Immature natural killer cell (primary cell): ENCODE measurements around the gene NNAT. TPM values are rescaled to one million over a fixed set of nuclear protein-coding genes. Genes with fewer than 3 reads are reported as not detected.

Experiments used
- DNase-seq, 3 donors: peaks; one replicate each; pipeline ENCODE4 v3.0.0; 2022; ENCODE audit warnings: mixed read lengths in 1 of 3
- H3K27ac Mint-ChIP-seq, 6 donors: one replicate each; pipeline ENCODE4 v1.8.0; 2020; ENCODE audit warnings: mixed read lengths in 6 of 6, mild to moderate bottlenecking in 5 of 6, inconsistent platforms in 4 of 6, moderate library complexity in 3 of 6
- H3K27me3 Mint-ChIP-seq, 3 donors: one replicate each; pipeline ENCODE4 v1.8.0; 2020 to 2021; ENCODE audit warnings: low read depth in 3 of 3, mild to moderate bottlenecking in 3 of 3, mixed read lengths in 3 of 3, moderate library complexity in 3 of 3, inconsistent platforms in 1 of 3
- H3K36me3 Mint-ChIP-seq, 3 donors: one replicate each; pipeline ENCODE4 v1.8.0; 2020; ENCODE audit warnings: mixed read lengths in 3 of 3, inconsistent platforms in 2 of 3, mild to moderate bottlenecking in 2 of 3
- H3K4me1 Mint-ChIP-seq, 2 donors: one replicate each; pipeline ENCODE4 v1.8.0; 2020; ENCODE audit warnings: inconsistent platforms in 2 of 2, mild to moderate bottlenecking in 2 of 2, mixed read lengths in 2 of 2, moderate library complexity in 1 of 2
- H3K4me3 Mint-ChIP-seq, 5 donors: one replicate each; pipeline ENCODE4 v1.8.0; 2020; ENCODE audit warnings: mild to moderate bottlenecking in 5 of 5, mixed read lengths in 5 of 5, inconsistent platforms in 3 of 5, moderate library complexity in 3 of 5
- H3K9me3 Mint-ChIP-seq, 6 donors: one replicate each; pipeline ENCODE4 v1.8.0; 2020; ENCODE audit warnings: mild to moderate bottlenecking in 6 of 6, mixed read lengths in 6 of 6, inconsistent platforms in 4 of 6, moderate library complexity in 3 of 6
- polyA plus RNA-seq, 3 donors: library from polyadenylated mRNA; unstranded; fragments of 300-500 nt; fragmentation: Illumina TruSeq; gene quantifications; one replicate each; pipeline ENCODE4 v1.2.3, GENCODE V29; 2021

NNAT gene
- polyA plus RNA-seq, 3 donors from 2014 or later, result 0.20 TPM; not detected in 2

- H3K9me3 Mint-ChIP-seq, result peaks cover 0 to 1% (median 0%) of the 10 kb centered on the region in 6 donors
These were observed 43.5 kb downstream of the NNAT start for GRCh38 chr20:37564388-37565133.

GRCh38 chr20:37565134-37565811, 44.2 kb downstream of the NNAT start:
- Mint-ChIP-seq H3K4me1 (no peaks in the 10 kb centered on the region), H3K27me3 (peaks cover 9 to 22% (median 10%) of the 10 kb centered on the region in 3 donors)

More at GRCh38 chr20:37564388-37565133, 43.5 kb downstream of the NNAT start:
- no peaks in the 10 kb centered on the region for H3K36me3 Mint-ChIP-seq
- no peaks in the 10 kb centered on the region for H3K4me1 Mint-ChIP-seq
- peaks cover 10 to 22% (median 12%) of the 10 kb centered on the region in 3 donors for H3K27me3 Mint-ChIP-seq
- no peak overlapping the region for H3K4me3 Mint-ChIP-seq
- peak; percentile 15 to 27 (median 23) for DNase-seq
- H3K27ac Mint-ChIP-seq, result no peak overlapping the region

GRCh38 chr20:37566590-37567330, 45.7 kb downstream of the NNAT start:
- Mint-ChIP-seq H3K4me1 (no peaks in the 10 kb centered on the region), H3K36me3 (no peaks in the 10 kb centered on the region), H3K27ac (no peak overlapping the region), H3K4me3 (no peak overlapping the region), H3K9me3 (peaks cover 0 to 1% (median 0%) of the 10 kb centered on the region in 6 donors), H3K27me3 (peaks cover 9 to 17% (median 12%) of the 10 kb centered on the region in 3 donors)
- no peak for DNase-seq

More at GRCh38 chr20:37565134-37565811, 44.2 kb downstream of the NNAT start:
- H3K36me3 Mint-ChIP-seq, result no peaks in the 10 kb centered on the region
- no peak for DNase-seq
- no peak overlapping the region for H3K27ac Mint-ChIP-seq
- H3K9me3 Mint-ChIP-seq, result peaks cover 0 to 1% (median 0%) of the 10 kb centered on the region in 6 donors
- no peak overlapping the region for H3K4me3 Mint-ChIP-seq

DNA sequence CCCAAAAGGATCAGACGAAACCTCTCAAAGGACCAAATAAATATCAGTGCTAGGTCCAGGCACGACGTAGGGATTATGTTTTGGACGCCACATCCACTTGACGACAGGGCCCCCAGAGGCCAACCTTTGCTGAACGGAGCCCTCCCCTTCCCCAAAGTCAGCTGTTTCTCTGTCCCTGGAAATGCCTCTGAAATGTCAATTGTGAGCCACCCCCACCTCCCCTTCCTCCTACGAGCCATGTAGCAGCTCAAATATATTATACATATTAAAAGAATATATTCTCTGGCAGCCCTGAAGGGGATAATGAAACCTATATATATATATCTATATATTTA, 46.2 kb downstream of the NNAT start:
- H3K4me1 Mint-ChIP-seq, result no peaks in the 10 kb centered on the region
- no peak for DNase-seq
- no peak overlapping the region for H3K4me3 Mint-ChIP-seq
- H3K27ac Mint-ChIP-seq, result no peak overlapping the region
- H3K9me3 Mint-ChIP-seq, result peaks cover 0 to 1% (median 0%) of the 10 kb centered on the region in 6 donors
- no peaks in the 10 kb centered on the region for H3K36me3 Mint-ChIP-seq
- H3K27me3 Mint-ChIP-seq, result peaks cover 5 to 20% (median 12%) of the 10 kb centered on the region in 3 donors

DNA sequence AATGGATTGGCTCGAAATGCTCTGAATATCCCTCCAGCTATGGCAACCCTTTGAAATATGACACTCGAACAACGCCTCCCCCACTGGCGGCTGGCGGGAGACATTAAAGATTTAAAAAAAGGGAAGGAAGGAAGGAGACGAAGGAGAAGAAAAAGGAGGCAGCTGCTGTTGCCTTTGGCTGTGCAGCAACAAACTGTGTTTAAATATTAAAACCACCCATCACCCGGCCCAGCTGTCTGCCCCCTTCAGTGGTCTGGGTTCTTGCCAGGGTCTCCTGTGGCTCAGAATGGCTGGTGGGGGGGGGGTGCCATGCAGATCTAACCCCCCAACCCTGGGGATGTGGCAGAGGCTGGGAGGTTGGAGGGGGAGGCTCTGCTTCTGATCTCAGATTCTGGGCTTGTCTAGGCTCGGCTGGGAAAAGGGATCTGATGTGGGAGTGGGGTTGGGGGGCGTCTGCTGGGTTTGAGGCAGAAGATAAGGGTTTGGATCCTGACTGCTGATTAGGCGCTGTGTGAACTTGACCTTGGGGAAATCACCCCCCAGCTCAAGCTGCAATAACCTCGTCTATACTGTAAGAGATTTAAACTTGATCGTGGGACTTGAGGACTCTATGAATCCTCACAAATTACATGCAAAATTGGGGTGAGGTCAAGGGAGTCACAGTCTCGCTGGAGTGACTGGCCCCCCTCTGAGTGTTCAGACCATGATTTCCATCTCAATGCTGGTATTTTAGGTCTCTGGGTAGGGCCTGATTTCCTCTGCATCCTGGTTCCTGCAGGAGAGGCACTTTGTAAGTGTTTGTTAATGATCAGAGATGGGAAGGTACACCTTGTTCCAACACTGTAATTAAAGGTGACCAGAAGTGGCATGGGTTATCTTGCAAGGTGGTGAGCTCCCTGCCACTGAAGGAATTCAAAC, 46.9 kb downstream of the NNAT start:
- Mint-ChIP-seq H3K36me3 (no peaks in the 10 kb centered on the region), H3K9me3 (peaks cover 0 to 1% (median 0%) of the 10 kb centered on the region in 6 donors), H3K4me3 (no peak overlapping the region), H3K27ac (no peak overlapping the region), H3K27me3 (peaks cover 7 to 20% (median 11%) of the 10 kb centered on the region in 3 donors), H3K4me1 (no peaks in the 10 kb centered on the region)
- no peak for DNase-seq

GRCh38 chr20:37570419-37570818, 49.4 kb downstream of the NNAT start:
- H3K27me3 Mint-ChIP-seq, result peaks cover 7 to 17% (median 9%) of the 10 kb centered on the region in 3 donors
- no peaks in the 10 kb centered on the region for H3K36me3 Mint-ChIP-seq
- no peaks in the 10 kb centered on the region for H3K9me3 Mint-ChIP-seq
- no peak overlapping the region for H3K27ac Mint-ChIP-seq
- H3K4me1 Mint-ChIP-seq, result no peaks in the 10 kb centered on the region
- DNase-seq, result no peak
- no peak overlapping the region for H3K4me3 Mint-ChIP-seq

DNA sequence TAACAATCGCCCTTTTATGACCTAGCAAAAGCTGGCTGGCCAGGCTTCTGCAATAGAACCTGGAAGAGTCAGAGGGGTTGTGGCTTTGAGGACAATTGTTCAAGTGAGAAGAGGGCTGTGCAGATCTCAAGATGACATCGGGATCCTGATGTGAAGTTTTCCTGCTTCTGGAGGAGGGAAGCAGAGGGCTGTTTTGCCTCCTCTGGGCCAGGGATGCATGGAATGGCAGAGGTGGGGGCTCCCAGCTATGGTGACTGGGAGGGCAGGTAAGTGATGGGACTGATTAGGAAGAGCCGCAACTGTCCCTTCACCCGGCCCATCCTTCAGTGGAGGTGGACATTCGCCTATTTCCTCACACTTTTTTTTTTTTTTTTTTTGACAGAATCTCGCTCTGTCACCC, 50.0 kb downstream of the NNAT start:
- no peak overlapping the region for H3K27ac Mint-ChIP-seq
- H3K27me3 Mint-ChIP-seq, result peaks cover 7 to 16% (median 9%) of the 10 kb centered on the region in 3 donors
- H3K4me3 Mint-ChIP-seq, result no peak overlapping the region
- no peaks in the 10 kb centered on the region for H3K9me3 Mint-ChIP-seq
- no peaks in the 10 kb centered on the region for H3K36me3 Mint-ChIP-seq
- no peak for DNase-seq
- H3K4me1 Mint-ChIP-seq, result no peaks in the 10 kb centered on the region

Other genes with a start within 250 kb of the NNAT start
- gene MANBAL, start 231.6 kb upstream of the NNAT start, polyA plus RNA-seq, result 10 to 100 TPM in 2 of 3 donors, 1 to 10 TPM in 1; 9.6 to 26.0 (median 23.0) TPM
- 1 to 10 TPM in 1 of 3 donors, under 1 TPM in 1, not detected in 1; 0.82 to 4.1 TPM for gene SRC, start 175.1 kb upstream of the NNAT start, polyA plus RNA-seq
- gene BLCAP, start 6.6 kb downstream of the NNAT start, polyA plus RNA-seq, result 10 to 100 TPM; 56.1 to 64.9 (median 63.5) TPM
- 100 to 1,000 TPM in 2 of 3 donors, 10 to 100 TPM in 1; 99.5 to 109 (median 105) TPM for gene CTNNBL1, start 172.8 kb downstream of the NNAT start, polyA plus RNA-seq